DMS153 (cell line): ENCODE measurements around the gene FFAR2.
A peak's percentile ranks its signal among the peaks of the same experiment; 100 is the strongest.

Experiments used
- DNase-seq: peaks from one replicate; lab custom pipeline; 2025; lab: John Stamatoyannopoulos, UW

The FFAR2 gene

DNA sequence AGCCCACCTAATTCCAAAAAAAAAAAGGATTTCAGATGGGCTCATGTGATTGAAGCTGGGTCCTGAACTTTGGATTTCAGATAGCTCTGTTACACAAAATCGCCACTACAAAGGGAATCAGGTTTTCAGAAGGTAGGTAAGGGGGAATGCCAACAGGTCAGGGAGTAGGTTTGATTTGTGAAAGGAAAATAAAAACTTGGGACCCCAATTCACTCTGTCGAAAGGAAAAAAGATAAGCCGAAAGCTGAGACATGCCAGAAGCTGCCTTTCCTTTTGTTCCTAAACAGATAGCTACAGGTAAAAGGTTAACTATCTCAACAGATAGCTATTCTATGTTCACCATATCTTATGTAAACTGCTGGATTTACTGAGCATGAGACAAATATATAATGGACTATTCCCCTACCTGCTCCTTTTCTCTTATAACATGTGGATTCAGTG is 38.2 kb downstream of the FFAR2 start:
- no peak for DNase-seq

DNA sequence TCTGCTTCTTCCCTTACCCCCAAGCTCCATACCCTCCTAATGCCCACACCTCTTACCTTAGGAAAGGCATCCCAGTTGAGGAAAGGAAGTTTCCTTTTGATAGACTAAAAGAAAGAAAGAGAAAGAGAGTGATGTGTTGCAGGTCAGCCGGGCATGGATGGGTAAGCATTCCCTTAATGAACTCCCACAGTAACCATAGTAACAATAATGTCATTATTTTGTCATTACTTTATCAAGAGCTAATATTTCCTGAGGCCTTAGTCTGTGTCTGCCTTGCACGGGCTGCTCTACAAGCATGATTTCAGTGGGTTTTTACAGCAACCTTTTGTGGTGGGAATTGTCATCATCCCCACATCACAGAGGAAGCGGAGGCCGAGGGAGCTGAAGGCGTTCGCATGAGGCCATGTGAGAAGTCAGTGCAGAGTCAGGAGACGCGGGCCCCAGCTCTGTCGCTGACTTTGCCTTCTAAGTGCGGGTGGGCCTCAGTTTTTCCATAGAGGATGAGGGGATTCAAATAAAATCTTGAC is 39.7 kb downstream of the FFAR2 start:
- DNase-seq, result no peak

DNA sequence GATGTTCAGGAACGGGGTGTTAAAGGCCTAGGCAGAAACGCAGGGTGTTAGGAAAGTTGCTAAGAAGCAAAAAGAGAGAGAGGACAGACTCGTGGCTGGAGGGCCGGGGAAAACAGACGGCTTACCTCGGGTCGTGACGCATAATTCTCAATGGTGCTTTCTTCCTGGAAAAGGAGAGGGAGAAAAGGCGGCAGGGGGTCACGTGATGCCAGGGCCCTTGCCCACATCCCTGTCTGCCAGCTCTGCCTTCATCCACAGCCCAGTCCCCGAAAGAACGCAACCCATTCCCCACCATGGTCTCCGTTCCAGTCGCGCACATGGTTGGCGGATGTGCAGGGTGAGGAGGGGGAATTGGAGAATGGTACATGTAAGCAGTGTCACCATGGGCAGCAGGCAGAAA is 40.6 kb downstream of the FFAR2 start:
- no peak for DNase-seq

DNA sequence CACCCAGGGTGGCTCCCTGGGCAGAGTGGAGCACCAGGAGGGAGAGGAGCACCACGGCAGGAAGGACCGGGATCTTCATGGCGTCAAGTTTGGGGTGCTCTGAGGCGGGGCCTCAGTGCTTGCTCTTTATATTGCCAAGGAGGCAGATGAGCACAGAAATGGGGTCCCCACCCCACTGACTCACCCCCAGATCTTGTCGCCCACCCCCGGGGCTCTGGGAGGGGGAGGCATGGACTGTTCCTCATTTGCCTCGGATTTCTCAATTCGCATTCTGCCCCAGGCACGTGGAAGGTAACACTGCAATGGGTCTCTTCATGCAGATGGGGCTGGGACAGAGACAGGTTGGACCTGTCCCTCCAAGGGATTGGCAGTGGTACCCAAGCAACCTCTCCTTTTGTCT is 42.3 kb downstream of the FFAR2 start, which contains the start of gene KRTDAP:
Gene KRTDAP, minus strand, starts transcription at position 101 of the 400 bp plus-strand sequence. Its CDS starts 22 bp downstream, at position 79.
- DNase-seq, result no peak

DNA sequence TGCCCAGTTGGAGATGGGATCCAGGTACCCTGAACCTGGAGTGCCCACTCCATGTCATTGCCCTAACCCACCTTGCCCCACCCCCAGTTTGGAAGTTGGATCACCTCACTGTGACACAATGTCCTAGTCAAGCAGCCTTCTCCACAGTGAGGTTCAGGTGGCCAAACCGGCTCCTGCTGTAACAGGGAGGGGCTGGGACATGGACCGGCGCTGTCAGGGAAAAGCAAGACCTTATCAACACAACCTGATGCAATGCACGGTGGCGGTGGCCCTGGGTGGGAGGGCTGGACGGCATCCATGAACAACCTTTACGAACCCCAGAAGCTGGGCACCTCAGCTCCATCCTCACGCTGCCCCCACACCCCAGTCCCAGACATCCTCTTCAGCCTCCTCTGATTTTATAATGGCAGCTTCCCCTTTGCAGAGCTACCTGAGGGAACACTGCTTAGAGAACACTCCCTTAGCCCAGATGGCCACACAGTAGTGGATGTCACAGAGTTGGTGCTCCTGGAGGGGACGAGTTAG is 43.8 kb downstream of the FFAR2 start:
- no peak for DNase-seq

DNA sequence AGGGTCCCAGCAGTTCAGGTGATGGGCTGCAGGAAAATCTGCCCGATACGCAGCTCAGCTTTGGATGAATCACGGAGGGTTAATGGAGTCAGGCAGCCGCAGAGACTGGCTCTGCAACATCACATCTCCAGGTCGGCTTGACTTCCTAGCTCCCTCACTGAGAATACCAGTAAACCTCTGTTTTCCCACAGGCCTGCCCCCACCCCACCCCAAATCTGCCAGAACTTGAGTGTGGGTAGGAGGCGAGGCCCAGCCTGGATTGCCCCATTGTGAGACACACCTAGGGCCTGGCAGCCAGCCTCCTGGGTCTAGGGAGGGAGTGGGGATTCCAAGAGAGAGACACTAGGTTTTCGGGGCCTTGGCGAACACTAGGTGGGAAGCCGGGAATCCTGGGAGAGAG is 45.9 kb downstream of the FFAR2 start:
- DNase-seq, result no peak

DNA sequence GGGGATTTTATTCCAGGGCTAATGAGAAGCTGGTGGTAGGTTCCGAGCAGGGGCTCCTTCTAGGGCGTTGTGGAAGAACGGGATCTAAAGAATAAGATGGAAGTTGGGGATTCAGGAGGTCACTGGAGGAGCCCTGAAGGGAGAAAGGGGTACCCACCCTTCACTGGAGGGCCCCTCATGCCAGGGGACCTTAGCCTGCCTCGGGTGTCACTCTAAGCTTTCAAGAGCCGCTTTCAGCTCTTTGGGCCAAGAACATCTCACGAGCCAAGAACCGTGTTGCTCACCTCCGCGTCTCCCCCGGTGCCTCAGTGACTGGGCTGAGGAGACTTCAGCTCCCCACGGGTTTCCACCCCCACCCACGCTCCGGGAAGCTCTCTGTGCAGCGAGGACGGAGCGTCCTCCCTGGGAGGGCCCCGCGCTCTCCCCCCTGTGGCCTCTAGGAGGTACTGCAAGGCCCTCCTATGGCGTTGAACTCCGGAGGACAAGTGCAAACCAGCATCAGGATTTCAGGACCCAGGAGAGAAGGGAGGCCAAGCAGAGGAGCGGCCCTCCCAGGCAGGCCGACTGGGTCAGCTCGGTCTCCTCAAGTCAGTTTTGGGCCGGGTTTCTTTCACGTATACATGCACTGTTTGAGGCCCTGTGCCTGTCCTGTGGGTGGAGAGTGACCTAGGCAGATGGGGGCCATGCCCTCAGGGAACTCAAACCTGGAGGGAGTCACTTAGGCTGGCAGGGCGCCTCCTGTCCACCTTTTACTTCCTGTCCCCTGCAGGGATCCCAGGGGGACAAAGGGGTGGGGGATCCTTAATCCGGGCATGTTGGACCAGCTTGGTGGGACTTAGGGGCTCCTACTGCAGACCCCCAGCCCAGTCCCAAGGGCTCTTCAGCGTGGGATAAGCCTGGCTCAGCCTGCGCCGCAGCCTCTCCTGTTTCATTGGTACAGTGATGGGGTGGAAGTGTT is 47.3 kb downstream of the FFAR2 start:
- DNase-seq, result peak; percentile 18

DNA sequence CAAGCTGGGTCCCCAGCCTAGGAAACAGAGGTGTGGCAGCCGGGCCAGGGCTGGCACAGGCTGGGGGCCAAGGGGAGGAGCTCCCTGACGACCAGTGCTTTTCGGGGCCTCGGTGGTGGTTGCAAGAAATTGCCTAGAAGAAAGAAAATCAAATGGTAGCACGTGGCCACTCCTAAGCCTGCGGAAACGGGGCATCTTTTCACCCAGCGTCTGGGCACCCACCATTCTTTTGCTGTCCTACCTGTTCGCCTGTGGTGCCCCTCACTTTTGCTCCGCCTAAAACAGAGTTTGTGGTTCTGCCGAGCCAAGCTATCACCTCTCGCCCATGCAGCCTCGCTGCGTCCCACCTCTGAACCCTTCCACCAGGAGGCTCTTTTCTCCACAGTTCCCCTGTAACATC is 49.3 kb downstream of the FFAR2 start:
- DNase-seq, result no peak

DNA sequence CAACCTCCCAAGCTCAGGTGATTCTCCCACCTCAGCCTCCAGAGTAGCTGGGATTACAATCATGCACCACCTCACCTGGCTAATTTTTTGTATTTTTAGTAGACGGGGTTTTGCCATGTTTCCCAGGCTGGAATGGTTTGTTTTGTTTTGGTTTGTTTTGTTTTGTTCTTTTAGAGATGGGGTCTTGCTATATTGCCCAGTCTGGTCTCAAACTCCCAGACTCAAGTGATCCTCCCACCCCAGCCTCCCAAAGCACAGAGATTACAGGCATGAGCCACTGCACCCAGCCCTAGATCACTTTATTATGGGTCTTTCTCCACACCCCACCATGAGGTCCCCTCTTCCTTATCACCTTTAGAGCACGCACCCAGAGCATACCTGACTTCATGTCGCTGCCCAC is 50.2 kb downstream of the FFAR2 start:
- DNase-seq, result no peak

DNA sequence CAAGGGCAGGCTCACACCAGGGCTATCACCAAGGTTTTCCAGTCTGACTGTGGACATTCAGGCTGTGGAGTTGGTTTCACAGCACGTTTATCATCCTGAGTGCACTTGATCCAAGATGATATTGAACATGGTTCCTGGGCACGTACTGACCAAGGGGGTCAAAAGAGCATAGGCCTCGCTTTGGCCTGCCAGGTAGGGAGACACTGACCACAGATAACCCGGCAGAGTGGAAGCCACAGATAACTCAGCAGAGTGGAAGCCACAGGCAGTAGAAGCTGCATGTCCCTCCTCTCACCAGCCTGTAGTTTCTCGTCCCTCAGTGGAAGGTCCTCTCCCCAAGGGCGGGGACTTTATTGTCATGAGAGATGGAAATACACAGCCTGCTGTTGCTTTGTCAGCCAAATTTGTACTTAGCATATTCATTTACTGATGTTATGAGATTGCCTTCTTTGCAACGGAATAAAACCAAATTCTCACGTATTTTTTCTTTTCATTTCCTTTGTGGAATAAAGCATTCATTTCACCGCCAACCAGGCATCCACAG is 51.0 kb downstream of the FFAR2 start:
- DNase-seq, result no peak

DNA sequence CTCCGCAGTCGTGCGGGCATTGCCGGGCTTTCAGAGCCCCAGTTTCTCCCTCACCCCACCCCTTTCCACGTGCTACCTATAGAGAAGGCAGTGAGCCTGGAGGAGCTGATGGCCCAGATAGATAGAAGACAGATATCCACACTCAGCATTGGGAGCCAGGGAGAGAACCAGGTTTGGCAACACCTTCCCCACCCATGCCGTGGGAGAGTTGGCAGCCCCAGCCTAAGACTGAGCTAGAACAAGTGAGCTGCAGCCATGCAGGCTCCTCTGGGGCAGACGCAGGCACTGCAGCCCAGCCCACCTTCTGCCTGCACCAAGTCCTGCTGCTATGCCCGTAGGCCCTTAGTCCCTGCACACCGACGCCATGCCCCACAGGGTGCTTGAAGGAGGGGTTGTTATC is 52.6 kb downstream of the FFAR2 start:
- DNase-seq, result no peak
